Hepatocyte (in vitro differentiated cells): Measurements from ENCODE around the gene MROH2B. TPM values are rescaled to one million over a fixed set of nuclear protein-coding genes. Genes with fewer than 3 reads are reported as not detected.

Experiments used
- DNase-seq: peaks from one replicate; pipeline ENCODE4 v3.0.0-alpha.2; 2016; ENCODE audit warnings: low spot score
- H2AFZ ChIP-seq: fragments of 200-600 bp; sonication (generic); 2 replicates; pipeline ENCODE4 v1.6.0; 2016; ENCODE audit warnings: antibody characterized with exemption, mild to moderate bottlenecking
- H3K27ac ChIP-seq: fragments of 200-600 bp; sonication (generic); 2 replicates; pipeline ENCODE4 v1.5.1; 2016; ENCODE audit warnings: mild to moderate bottlenecking
- H3K27me3 ChIP-seq: fragments of 200-600 bp; sonication (generic); 2 replicates; pipeline ENCODE4 v1.6.1; 2016
- H3K36me3 ChIP-seq: fragments of 200-600 bp; sonication (generic); replicated peaks from 2 replicates; pipeline ENCODE4 v1.5.1; 2016; ENCODE audit warnings: low read depth; ENCODE audit not compliant: insufficient read depth
- H3K4me1 ChIP-seq: fragments of 200-600 bp; sonication (generic); 2 replicates; pipeline ENCODE4 v1.5.1; 2016; ENCODE audit warnings: mild to moderate bottlenecking, moderate library complexity; ENCODE audit not compliant: insufficient read depth
- H3K4me2 ChIP-seq: fragments of 200-600 bp; sonication (generic); 2 replicates; pipeline ENCODE4 v1.6.0; 2016
- H3K4me3 ChIP-seq: fragments of 200-600 bp; sonication (generic); 2 replicates; pipeline ENCODE4 v1.5.1; 2016; ENCODE audit warnings: mild to moderate bottlenecking
- H3K79me2 ChIP-seq: fragments of 200-600 bp; sonication (generic); 2 replicates; pipeline ENCODE4 v1.6.0; 2017; ENCODE audit warnings: mild to moderate bottlenecking
- H3K9me2 ChIP-seq: fragments of 200-600 bp; sonication (generic); replicated peaks from 2 replicates; pipeline ENCODE4 v1.6.0; 2017; ENCODE audit warnings: mild to moderate bottlenecking; ENCODE audit not compliant: insufficient read depth
- H3K9me3 ChIP-seq: fragments of 200-600 bp; sonication (generic); 2 replicates; pipeline ENCODE4 v1.5.1; 2016; ENCODE audit warnings: low read depth, mild to moderate bottlenecking
- H4K20me1 ChIP-seq: fragments of 200-600 bp; sonication (generic); 2 replicates; pipeline ENCODE4 v1.6.0; 2016; ENCODE audit warnings: mild to moderate bottlenecking; ENCODE audit not compliant: insufficient read depth, poor library complexity, severe bottlenecking
- EZH2 ChIP-seq: fragments of 200-600 bp; sonication (generic); IDR thresholded peaks from 2 replicates; pipeline ENCODE4 v1.6.1; 2016; ENCODE audit warnings: antibody characterized with exemption, mild to moderate bottlenecking, borderline replicate concordance
- EZH2phosphoT487 ChIP-seq: fragments of 200-600 bp; sonication (generic); IDR thresholded peaks from one replicate; pipeline ENCODE4 v1.6.1; 2018; ENCODE audit warnings: antibody characterized with exemption, mild to moderate bottlenecking, low read depth, moderate library complexity; ENCODE audit not compliant: unreplicated experiment, severe bottlenecking
- WGBS: methylation state at CpG from one replicate; pipeline ENCODE4 v1.1.6; 2016; ENCODE audit warnings: low lambda C conversion rate; ENCODE audit errors: missing lambda C conversion rate; 5-methylcytosine and 5-hydroxymethylcytosine counted together
- polyA plus RNA-seq: library from polyadenylated mRNA; unstranded; fragments of >200 nt; fragmentation: Nextera tagmentation; extraction: Ambion mirVana; gene quantifications from 2 replicates; pipeline ENCODE4 v1.2.1, GENCODE V29; 2016
- total RNA-seq: library from RNA; depleted of rRNA; stranded (reverse); fragments of >200 nt; gene quantifications from 2 replicates; pipeline ENCODE4 v1.2.3, GENCODE V29; 2014
- TF ChIP-seq, protein P1 (sequence below): fragments of 200-600 bp; sonication (generic); IDR thresholded peaks from 2 replicates; pipeline ENCODE4 v1.5.1; 2016; ENCODE audit warnings: antibody characterized with exemption, mild to moderate bottlenecking; ENCODE audit not compliant: poor library complexity

MROH2B gene
- total and polyA plus RNA-seq, 2 experiments from 2014 or later = not detected

DNA sequence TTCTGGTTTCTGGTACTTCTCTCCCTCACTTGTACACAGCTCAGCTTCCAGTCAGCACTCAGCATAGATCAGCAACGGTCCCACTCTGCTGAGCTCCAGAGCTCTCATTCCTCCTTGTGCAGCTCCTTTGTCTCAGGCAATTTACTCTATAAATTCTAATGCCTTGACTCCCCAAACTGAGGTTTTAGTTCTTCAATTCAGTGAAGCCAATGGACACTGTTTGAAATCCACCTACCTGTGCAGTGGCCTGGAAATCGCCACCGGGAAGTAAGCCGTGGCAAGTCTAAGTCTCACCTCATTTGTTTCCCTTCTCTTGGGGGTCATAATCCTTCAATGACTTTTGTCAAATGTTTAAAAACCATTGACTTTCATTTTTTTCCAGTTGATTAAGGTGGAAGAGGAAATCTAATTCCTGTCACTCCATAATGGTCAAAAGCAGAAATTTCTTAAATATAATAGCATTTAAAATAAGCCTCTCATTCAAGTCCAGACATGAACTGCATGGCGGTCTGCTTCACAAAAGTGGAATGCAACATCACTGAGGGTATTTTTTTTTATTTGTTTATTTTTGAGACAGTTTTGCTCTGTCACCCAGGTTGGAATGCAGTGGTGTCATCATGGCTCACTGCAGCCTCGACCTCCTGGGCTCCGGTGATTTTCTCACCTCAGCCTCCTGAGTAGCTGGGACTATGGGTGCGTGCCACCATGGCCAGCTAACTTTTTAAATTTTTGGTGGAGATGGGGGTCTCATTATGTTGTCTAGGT is 82.2 kb downstream of the MROH2B start:
- peaks cover 5% of the 10 kb centered on the region for H3K4me1 ChIP-seq

DNA sequence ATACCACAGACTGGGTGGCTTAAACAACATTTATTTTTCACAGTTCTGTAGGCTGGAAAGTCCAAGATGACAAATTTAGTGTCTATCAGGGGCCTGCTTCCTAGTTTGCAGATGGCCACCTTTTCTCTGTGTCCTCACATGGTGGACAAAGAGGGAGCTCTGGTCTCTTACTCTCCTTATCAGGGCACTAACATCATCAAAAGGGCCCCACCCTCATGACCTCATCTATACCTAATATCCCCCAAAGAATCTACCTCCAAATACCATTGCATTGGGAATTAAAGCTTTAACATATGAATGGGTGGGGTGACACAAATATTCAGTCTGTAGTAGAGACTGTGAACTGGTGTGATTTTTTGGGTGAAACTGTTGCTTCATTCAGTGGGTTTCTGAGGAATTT is 83.8 kb downstream of the MROH2B start:
- Histone ChIP-seq H3K36me3 (no peaks in the 10 kb centered on the region), H3K4me1 (peaks cover 5% of the 10 kb centered on the region), H3K4me2 (no peak overlapping the region), H3K4me3 (no peak overlapping the region), H3K9me2 (no peaks in the 10 kb centered on the region), H3K9me3 (no peaks in the 10 kb centered on the region), H3K79me2 (no peaks in the 10 kb centered on the region), H2AFZ (no peak overlapping the region), H4K20me1 (no peaks in the 10 kb centered on the region), H3K27ac (no peak overlapping the region), H3K27me3 (no peaks in the 10 kb centered on the region)
- TF ChIP-seq EZH2 (no peak), EZH2phosphoT487 (no peak)
- TF ChIP-seq, protein P1, sequence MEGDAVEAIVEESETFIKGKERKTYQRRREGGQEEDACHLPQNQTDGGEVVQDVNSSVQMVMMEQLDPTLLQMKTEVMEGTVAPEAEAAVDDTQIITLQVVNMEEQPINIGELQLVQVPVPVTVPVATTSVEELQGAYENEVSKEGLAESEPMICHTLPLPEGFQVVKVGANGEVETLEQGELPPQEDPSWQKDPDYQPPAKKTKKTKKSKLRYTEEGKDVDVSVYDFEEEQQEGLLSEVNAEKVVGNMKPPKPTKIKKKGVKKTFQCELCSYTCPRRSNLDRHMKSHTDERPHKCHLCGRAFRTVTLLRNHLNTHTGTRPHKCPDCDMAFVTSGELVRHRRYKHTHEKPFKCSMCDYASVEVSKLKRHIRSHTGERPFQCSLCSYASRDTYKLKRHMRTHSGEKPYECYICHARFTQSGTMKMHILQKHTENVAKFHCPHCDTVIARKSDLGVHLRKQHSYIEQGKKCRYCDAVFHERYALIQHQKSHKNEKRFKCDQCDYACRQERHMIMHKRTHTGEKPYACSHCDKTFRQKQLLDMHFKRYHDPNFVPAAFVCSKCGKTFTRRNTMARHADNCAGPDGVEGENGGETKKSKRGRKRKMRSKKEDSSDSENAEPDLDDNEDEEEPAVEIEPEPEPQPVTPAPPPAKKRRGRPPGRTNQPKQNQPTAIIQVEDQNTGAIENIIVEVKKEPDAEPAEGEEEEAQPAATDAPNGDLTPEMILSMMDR = no peak
- DNase-seq = no peak

More for the DNA sequence above, 82.2 kb downstream of the MROH2B start:
- Histone ChIP-seq H3K36me3 (no peaks in the 10 kb centered on the region), H3K27ac (no peak overlapping the region), H4K20me1 (no peaks in the 10 kb centered on the region), H3K4me2 (no peak overlapping the region), H3K9me3 (no peaks in the 10 kb centered on the region), H3K4me3 (no peak overlapping the region), H2AFZ (no peak overlapping the region), H3K9me2 (no peaks in the 10 kb centered on the region), H3K79me2 (no peaks in the 10 kb centered on the region), H3K27me3 (no peaks in the 10 kb centered on the region)
- TF ChIP-seq EZH2phosphoT487 = no peak
- TF ChIP-seq, protein P1 = no peak
- TF ChIP-seq EZH2 = no peak
- 88% methylated on average over 8 of the region's 8 CpGs for WGBS
- DNase-seq = no peak

DNA sequence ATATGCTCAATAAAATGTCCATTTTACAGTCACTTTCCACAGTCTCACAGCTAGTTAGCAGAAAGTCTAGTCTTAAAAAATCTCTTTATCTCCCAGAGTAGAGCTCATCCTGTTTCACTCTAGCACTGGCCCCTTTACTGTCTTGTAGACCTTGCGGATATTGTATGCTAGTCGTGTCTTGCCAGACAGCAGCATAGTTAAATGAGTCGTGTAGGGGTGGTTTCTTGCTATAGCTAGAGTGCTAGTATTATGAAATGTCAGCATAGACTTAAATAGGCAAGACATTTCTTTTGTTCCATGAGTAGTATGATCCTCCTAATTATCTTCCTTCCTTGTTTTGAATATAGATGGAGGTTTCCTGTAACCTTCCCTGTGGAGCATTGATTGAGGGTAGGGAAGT is 84.5 kb downstream of the MROH2B start:
- Histone ChIP-seq H3K9me3 (no peaks in the 10 kb centered on the region), H2AFZ (no peak overlapping the region), H3K9me2 (no peaks in the 10 kb centered on the region), H4K20me1 (no peaks in the 10 kb centered on the region), H3K4me2 (no peak overlapping the region), H3K36me3 (no peaks in the 10 kb centered on the region), H3K79me2 (no peaks in the 10 kb centered on the region), H3K27me3 (no peaks in the 10 kb centered on the region), H3K4me3 (no peak overlapping the region), H3K27ac (no peak overlapping the region), H3K4me1 (peaks cover 5% of the 10 kb centered on the region)
- 90% methylated on average over 3 of the region's 3 CpGs for WGBS
- TF ChIP-seq, protein P1 = no peak
- TF ChIP-seq EZH2 (no peak), EZH2phosphoT487 (no peak)
- no peak for DNase-seq

DNA sequence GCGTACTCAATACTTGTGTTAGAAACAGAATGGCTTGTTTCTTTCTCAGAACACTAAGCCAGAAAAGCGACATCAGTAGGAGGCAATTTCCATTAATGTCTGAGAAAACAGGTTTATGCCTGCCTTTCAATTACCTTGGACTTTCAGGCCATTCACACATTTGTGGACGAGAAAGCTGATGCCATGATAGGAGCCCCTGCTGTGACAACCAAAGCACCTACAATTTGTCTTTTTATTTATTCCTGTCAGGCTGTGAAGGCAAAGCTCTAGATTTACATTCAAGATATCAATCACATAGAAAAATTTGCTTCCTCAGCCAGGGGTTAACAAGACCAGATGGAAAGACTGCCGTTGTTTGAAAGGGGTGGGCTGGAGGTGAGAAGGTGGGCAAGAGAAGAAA is 85.6 kb downstream of the MROH2B start:
- H3K4me2 ChIP-seq = no peak overlapping the region

More for the DNA sequence above, 85.6 kb downstream of the MROH2B start:
- Histone ChIP-seq H3K9me3 (no peaks in the 10 kb centered on the region), H3K4me3 (no peak overlapping the region), H2AFZ (no peak overlapping the region), H3K4me1 (no peaks in the 10 kb centered on the region), H3K36me3 (no peaks in the 10 kb centered on the region), H4K20me1 (no peaks in the 10 kb centered on the region), H3K9me2 (no peaks in the 10 kb centered on the region), H3K79me2 (no peaks in the 10 kb centered on the region), H3K27ac (no peak overlapping the region), H3K27me3 (no peaks in the 10 kb centered on the region)
- WGBS = 56% methylated on average over 4 of the region's 4 CpGs
- TF ChIP-seq EZH2phosphoT487 (no peak), EZH2 (no peak)
- TF ChIP-seq, protein P1 = no peak
- DNase-seq = no peak
